Fibroblast of mammary gland (primary cell): ENCODE data around the gene SERPINB4.
"Not testable (repeated sequence)": the region's sequence is repeated elsewhere in the genome, so short reads cannot be mapped to it uniquely, and the experiment has no call there.

Experiments used
- DNase-seq: peaks from one replicate; pipeline ENCODE4 v3.0.0-alpha.2; 2010; ENCODE audit warnings: low read depth
- H3K4me3 ChIP-seq: 2 replicates; pipeline ENCODE4 v1.5.1; 2011; ENCODE audit warnings: low read depth, mild to moderate bottlenecking, low read length, moderate library complexity; ENCODE audit not compliant: control insufficient read depth
- CTCF ChIP-seq: conservative IDR thresholded peaks from 2 replicates; pipeline ENCODE4 v1.5.1; 2011; ENCODE audit warnings: low read depth, low read length, inconsistent platforms; ENCODE audit not compliant: control insufficient read depth, insufficient read depth

SERPINB4 gene

GRCh38 chr18:63644142-63644541, at the start of gene SERPINB4:
Gene SERPINB4, minus strand, starts transcription at chr18:63644256. Its CDS starts 679 bp downstream, at chr18:63643577.
- H3K4me3 ChIP-seq, DNase-seq: not testable (repeated sequence)

DNA sequence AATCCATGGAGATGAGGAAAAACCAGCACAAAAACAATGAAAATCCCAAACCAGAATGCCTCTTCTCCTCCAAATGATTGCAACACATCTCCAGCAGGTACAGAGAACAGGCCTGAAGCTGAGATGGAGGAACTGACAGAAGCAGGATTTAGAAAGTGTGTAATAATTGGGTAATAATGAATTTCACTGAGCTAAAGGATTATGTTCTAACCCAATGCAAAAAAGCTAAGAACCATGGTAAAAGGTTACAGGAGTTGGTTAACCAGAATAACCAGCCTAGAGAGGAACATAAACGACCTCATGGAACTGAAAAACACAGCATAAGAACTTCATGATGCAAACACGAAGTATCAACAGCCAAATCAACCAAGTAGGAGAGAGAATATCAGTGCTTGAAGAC, 45.0 kb upstream of the SERPINB4 start:
- TF ChIP-seq CTCF = no peak
- no peak for DNase-seq
- H3K4me3 ChIP-seq = no peak overlapping the region

GRCh38 chr18:63686871-63687270, 42.8 kb upstream of the SERPINB4 start:
- no peak overlapping the region for H3K4me3 ChIP-seq
- no peak for TF ChIP-seq CTCF
- DNase-seq = peak; percentile 16

DNA sequence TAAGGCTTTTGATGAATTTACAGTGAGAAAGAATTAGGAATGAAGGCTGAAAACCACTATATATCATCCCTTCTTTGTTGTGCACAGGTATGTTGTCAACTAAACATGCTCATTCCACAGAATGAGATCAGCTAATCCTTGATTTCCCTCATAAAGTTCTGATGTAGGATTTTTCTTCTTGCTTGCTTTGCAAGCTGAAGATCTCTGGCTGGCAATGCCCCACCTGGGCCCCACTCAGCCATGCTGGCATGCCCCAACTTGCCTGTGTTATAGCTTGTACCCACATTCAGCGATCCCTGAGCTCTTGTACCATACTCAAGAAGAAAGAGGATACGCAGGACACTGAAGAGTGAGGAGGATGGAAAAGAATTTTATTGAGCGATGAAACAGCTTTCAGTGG, 40.7 kb upstream of the SERPINB4 start:
- TF ChIP-seq CTCF = no peak
- no peak for DNase-seq
- no peak overlapping the region for H3K4me3 ChIP-seq

- no peak for TF ChIP-seq CTCF
- no peak overlapping the region for H3K4me3 ChIP-seq
- DNase-seq = no peak
These were observed 39.8 kb upstream of the SERPINB4 start for GRCh38 chr18:63683890-63684289.

DNA sequence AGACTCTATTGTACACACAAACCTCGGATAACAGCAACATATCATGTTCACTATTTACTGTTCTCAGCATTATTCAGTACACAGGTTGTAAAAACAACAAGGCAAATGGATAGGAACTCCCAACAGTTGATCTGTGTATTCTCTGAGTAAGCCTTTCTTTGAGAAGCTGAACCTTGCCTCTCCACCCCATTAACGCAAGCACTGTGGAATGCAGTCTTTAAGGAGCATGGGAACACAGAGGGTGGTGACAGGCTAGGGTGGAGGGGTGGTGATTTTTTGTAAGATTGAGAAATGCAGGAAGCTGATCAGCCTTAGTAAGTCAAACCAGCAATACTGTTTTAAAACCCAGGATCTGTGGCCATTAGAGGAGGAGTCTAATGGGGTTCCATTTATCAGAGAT, 39.1 kb upstream of the SERPINB4 start:
- TF ChIP-seq CTCF = no peak
- DNase-seq = peak; percentile 97
- H3K4me3 ChIP-seq = no peak overlapping the region

GRCh38 chr18:63681449-63682340, 37.6 kb upstream of the SERPINB4 start:
- DNase-seq = no peak
- TF ChIP-seq CTCF = no peak
- no peak overlapping the region for H3K4me3 ChIP-seq
